ENCODE results near the gene HEY2. TPM values are rescaled to one million over a fixed set of nuclear protein-coding genes. Genes with fewer than 3 reads are reported as not detected.

Gene HEY2
- total RNA-seq, 1 donor from 2014 or later = 2.8 TPM

DNA sequence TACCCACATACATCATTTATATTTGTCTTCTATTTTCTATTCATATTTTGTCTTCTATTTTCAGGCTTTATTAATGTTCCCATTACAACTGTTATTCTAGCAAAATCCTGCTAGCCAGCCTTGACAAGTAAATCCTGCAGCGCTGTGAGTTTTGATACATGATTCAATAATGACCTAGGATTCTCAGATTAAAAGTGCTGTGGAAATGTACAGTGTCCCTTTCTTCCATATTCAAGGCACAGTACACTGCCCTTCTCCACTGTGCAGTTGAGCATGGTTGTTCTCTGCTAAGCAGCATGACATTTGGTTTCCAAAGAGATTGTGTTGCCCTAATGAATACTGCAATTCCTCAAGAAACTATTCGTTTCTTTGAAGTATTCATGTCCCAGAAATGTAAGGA is 5.8 kb upstream of the HEY2 start:
- DNase-seq (no peak), ATAC-seq (no peak)
- TF ChIP-seq, protein P1, sequence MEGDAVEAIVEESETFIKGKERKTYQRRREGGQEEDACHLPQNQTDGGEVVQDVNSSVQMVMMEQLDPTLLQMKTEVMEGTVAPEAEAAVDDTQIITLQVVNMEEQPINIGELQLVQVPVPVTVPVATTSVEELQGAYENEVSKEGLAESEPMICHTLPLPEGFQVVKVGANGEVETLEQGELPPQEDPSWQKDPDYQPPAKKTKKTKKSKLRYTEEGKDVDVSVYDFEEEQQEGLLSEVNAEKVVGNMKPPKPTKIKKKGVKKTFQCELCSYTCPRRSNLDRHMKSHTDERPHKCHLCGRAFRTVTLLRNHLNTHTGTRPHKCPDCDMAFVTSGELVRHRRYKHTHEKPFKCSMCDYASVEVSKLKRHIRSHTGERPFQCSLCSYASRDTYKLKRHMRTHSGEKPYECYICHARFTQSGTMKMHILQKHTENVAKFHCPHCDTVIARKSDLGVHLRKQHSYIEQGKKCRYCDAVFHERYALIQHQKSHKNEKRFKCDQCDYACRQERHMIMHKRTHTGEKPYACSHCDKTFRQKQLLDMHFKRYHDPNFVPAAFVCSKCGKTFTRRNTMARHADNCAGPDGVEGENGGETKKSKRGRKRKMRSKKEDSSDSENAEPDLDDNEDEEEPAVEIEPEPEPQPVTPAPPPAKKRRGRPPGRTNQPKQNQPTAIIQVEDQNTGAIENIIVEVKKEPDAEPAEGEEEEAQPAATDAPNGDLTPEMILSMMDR (IDR thresholded peaks at IDR 0.05) = no peak
- Histone ChIP-seq H3K27me3 (ENCODE audit: low read depth) (peaks cover 40% of the 10 kb centered on the region), H3K9me3 (no peaks in the 10 kb centered on the region), H3K27ac (no peak overlapping the region), H3K4me3 (no peak overlapping the region), H3K36me3 (no peaks in the 10 kb centered on the region), H3K4me1 (peaks cover 19% of the 10 kb centered on the region)
- intact Hi-C loops (cut with DNase I) = no loop called here

DNA sequence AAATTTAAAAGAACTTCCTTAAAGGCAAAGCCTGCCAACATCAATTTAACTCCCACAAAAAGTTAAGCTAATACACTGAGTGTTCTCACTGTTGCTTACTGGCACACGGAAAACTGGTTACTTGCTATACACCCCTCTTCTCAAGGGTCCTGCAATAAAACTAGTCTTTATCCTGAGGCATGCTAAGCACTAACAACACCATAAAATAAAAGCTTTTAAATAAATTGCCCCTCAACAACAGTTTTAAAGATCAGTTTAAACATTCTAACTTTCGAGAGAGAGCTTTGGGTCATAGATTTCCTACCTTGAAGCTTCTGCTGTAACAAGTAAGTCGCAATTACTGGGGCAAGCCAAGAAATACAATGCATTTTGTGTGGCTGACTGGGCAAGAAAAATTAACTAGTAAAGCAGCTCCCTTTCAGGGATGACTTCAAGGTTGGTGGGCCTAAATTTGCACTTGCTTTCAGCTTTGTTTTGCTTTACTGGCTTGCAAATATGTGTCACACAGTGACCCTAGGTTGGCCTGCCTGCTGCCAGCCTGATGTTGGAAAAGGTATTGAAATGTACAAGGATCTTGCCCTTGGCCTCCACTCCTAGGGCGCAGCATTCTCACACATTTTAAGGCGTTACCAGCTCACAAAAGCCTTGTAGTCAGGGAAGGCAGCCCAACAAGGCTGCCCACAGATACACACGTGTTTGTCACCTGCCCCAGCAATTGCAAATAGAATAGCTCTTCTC is 4.0 kb upstream of the HEY2 start:
- H3K9me3 ChIP-seq = no peaks in the 10 kb centered on the region
- intact Hi-C loops (cut with DNase I) = no loop called here
- TF ChIP-seq, protein P1 (IDR thresholded peaks at IDR 0.05) = no peak
- no peak overlapping the region for H3K27ac ChIP-seq
- no peak overlapping the region for H3K4me3 ChIP-seq
- no peak for ATAC-seq
- H3K36me3 ChIP-seq = no peaks in the 10 kb centered on the region
- DNase-seq = no peak
- peaks cover 33% of the 10 kb centered on the region for H3K4me1 ChIP-seq
- peaks cover 51% of the 10 kb centered on the region for H3K27me3 ChIP-seq (ENCODE audit: low read depth)

DNA sequence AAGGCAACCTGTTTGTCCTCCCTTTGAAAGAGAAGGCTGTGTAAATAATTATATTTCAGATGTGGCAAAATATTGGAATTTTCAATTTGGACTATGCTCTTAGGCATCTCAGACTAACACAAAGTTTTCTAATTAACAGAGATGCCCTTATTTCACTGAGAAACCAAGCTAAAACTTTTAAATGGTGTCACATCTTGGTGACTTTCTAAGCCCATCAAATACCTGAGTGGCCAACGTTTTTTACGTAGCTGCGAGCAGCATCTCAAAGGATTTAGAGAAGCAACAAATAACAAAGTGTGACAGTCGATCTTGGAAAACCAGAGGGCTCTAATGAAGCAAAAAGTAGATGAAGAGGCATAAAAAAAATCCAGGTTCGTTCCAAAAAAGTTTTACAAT is 3.4 kb upstream of the HEY2 start:
- intact Hi-C loops (cut with DNase I) = no loop called here
- Histone ChIP-seq H3K4me1 (peaks cover 38% of the 10 kb centered on the region), H3K27me3 (ENCODE audit: low read depth) (peaks cover 57% of the 10 kb centered on the region), H3K9me3 (no peaks in the 10 kb centered on the region), H3K4me3 (peak overlapping the region; percentile 74), H3K27ac (peak overlapping the region; percentile 47), H3K36me3 (no peaks in the 10 kb centered on the region)
- TF ChIP-seq, protein P1 (IDR thresholded peaks at IDR 0.05) = no peak
- ATAC-seq (no peak), DNase-seq (no peak)

DNA sequence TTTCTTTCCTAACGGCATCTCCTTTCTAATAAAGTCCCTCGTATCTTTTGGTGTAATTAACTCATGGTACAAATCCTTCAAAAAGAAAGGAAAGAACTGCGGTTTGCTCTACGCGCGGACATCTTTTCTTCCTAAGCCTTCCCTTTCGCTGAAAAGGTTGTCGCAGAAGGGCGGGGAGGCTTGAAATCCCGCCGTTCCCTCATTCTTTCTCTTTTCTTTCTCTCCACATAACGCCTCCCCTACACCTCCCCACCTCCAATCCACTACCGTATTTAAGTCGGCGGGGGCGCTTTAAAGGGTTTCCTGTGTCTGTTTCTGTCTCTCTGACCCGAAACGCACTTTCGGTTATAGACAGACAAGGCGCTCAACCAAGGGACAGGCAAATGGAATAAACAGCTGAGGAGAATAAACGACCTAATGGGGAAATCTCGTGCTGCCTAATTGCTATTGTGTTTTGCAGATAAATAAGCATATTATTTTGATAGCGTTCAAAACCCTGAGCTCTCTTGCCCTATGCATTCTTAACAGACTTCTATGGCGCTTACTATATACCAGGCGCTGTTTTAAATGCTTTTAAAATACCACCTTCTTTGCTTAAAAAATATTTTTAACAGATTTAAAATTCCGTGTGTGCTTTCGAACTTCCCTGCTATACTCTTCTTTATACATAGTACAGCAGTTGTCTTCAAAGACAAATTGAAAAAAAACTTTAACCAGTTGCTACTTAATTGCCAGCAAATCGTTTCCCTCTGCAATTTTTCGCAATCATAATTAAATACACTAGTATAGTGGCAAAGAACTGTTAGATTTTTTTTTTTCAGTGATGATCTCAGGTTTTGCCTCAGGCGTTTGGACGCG is 2.5 kb upstream of the HEY2 start:
- Histone ChIP-seq H3K27me3 (ENCODE audit: low read depth) (peaks cover 66% of the 10 kb centered on the region), H3K9me3 (no peaks in the 10 kb centered on the region), H3K27ac (peak overlapping the region; percentile 76), H3K4me1 (peaks cover 38% of the 10 kb centered on the region), H3K36me3 (no peaks in the 10 kb centered on the region), H3K4me3 (peak overlapping the region; percentile 74)
- DNase-seq (peak; percentile 51), ATAC-seq (peak in 1 of 2 donors; percentile 31)
- intact Hi-C loops (cut with DNase I) = no loop called here
- TF ChIP-seq, protein P1 (IDR thresholded peaks at IDR 0.05) = no peak

DNA sequence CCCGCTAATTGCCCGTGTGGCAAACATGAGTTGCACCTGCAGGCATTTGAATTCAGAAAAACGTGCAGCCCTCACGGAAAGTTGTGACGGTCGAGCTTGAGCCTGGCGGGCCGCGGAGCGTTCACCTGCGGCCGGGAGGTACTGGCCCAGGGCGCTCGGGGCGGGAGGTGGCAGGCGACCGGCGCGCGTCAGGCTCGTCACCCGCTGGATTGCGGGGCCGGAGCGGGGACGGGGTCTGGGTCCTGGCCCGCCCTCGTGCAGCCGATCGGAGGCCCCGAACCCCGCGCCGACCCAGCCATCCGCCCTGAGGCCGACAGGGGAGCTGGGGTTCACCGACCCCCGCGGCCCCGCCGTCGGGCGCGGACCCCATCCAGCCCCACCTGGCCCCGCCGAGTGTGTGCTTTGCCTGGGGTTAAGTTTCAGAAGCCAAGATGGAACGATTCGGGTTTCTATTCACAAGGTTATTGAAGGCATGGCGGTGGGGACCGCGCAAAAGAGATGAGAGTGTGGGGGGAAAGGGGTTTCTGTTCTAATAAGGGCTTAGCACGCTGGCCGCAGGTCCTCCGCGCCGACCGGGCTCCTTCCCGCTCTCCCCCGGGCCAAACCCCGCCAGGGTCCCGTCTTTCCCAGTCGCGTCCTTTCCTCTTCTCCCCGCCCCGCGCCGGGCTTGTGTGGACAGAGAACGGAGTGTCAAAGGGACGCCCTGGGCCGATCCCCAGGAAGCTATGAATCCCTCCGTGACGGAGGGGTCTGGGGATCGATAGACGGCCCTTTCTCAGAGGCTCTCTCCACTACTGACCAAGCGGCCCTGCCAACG is 1.6 kb upstream of the HEY2 start:
- no peaks in the 10 kb centered on the region for H3K36me3 ChIP-seq
- H3K4me1 ChIP-seq = peaks cover 38% of the 10 kb centered on the region
- peak overlapping the region; percentile 74 for H3K4me3 ChIP-seq
- H3K27ac ChIP-seq = peak overlapping the region; percentile 76
- TF ChIP-seq, protein P1 (IDR thresholded peaks at IDR 0.05) = no peak
- H3K27me3 ChIP-seq (ENCODE audit: low read depth) = peaks cover 74% of the 10 kb centered on the region
- peak; percentile 25 to 35 for ATAC-seq
- peak; percentile 59 for DNase-seq
- H3K9me3 ChIP-seq = no peaks in the 10 kb centered on the region
- intact Hi-C loops (cut with DNase I) = no loop called here
